Stimulated activated memory B cell treated with anti-CD40 and anti-IgM and Interleukin-4, amounts not matched to agents 10 μg/mL and 1 μg/mL and 100 μg/mL, for 72 hours (primary cell): ENCODE data around the gene HTR3B.

Source experiments
- ATAC-seq: fragments of 150-1000 bp; cut with Tn5 transposase; 2 replicates; pipeline ENCODE4 v1.10.0; 2021
- H3K27ac Mint-ChIP-seq: one replicate; pipeline ENCODE4 v1.8.0; 2022; ENCODE audit warnings: mild to moderate bottlenecking, mixed read lengths
- H3K27me3 Mint-ChIP-seq: one replicate; pipeline ENCODE4 v1.8.0; 2022; ENCODE audit warnings: mixed read lengths
- H3K36me3 Mint-ChIP-seq: one replicate; pipeline ENCODE4 v1.8.0; 2022; ENCODE audit warnings: mixed read lengths
- H3K4me1 Mint-ChIP-seq: one replicate; pipeline ENCODE4 v1.8.0; 2022; ENCODE audit warnings: mixed read lengths
- H3K4me3 Mint-ChIP-seq: one replicate; pipeline ENCODE4 v1.8.0; 2022; ENCODE audit warnings: mild to moderate bottlenecking, moderate library complexity, mixed read lengths
- H3K9me3 Mint-ChIP-seq: one replicate; pipeline ENCODE4 v1.8.0; 2022; ENCODE audit warnings: mixed read lengths

HTR3B gene

GRCh38 chr11:113949891-113950290 is 45.3 kb downstream of the HTR3B start:
- H3K27me3 Mint-ChIP-seq: no peaks in the 10 kb centered on the region
- no peaks in the 10 kb centered on the region for H3K9me3 Mint-ChIP-seq
- H3K36me3 Mint-ChIP-seq: no peaks in the 10 kb centered on the region
- no peak for ATAC-seq
- peak overlapping the region; percentile 26 for H3K27ac Mint-ChIP-seq
- no peak overlapping the region for H3K4me3 Mint-ChIP-seq
- peaks cover 33% of the 10 kb centered on the region for H3K4me1 Mint-ChIP-seq

DNA sequence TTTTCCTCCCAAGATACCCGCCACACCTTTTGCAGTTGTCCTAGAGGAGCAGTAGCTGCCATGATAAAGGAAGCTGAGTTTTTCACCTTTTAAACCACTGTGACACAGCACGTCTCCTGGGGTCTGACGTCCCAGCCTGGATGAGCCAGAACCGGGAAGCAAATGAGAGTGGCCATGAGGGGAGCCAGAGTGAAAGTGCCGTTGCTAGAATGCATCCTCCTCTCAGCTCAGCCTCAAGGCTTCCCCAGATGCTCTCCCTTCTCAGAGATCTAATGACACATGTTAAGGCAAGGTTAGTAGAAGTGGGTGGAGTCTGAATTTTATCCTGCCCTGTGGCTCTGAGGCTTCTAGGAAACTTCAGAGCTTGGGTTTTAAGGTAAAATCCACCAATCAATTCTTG is 46.9 kb downstream of the HTR3B start:
- H3K4me3 Mint-ChIP-seq: no peak overlapping the region
- no peaks in the 10 kb centered on the region for H3K9me3 Mint-ChIP-seq
- no peak overlapping the region for H3K27ac Mint-ChIP-seq
- peaks cover 25% of the 10 kb centered on the region for H3K4me1 Mint-ChIP-seq
- H3K27me3 Mint-ChIP-seq: no peaks in the 10 kb centered on the region
- no peak for ATAC-seq
- no peaks in the 10 kb centered on the region for H3K36me3 Mint-ChIP-seq

DNA sequence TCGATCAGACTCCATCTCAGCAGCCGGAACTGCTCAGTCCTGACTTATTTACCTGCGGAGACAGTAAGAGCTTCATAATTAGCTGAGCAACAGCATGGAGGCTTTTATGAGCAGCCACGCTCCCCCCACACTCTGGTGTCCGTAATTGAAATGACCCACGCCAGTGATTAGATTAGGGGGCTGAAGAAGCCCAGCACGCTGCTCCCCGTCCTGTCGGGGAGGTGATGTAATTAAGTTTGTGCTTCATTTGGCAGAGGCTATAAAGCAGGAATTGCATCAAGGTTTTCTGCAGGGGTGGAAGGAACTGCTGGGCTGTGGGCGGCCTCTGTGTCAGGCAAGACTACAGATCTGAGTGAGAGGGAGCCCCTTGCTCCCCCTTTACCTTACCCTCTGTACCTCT is 47.5 kb downstream of the HTR3B start:
- H3K27me3 Mint-ChIP-seq: no peaks in the 10 kb centered on the region

GRCh38 chr11:113952588-113952987 is 48.0 kb downstream of the HTR3B start:
- H3K27ac Mint-ChIP-seq: no peak overlapping the region
- H3K9me3 Mint-ChIP-seq: no peaks in the 10 kb centered on the region
- no peak overlapping the region for H3K4me3 Mint-ChIP-seq
- H3K36me3 Mint-ChIP-seq: no peaks in the 10 kb centered on the region
- no peak for ATAC-seq
- peaks cover 19% of the 10 kb centered on the region for H3K4me1 Mint-ChIP-seq
- H3K27me3 Mint-ChIP-seq: no peaks in the 10 kb centered on the region

More for the DNA sequence above, 47.5 kb downstream of the HTR3B start:
- Mint-ChIP-seq H3K9me3 (no peaks in the 10 kb centered on the region), H3K4me1 (peaks cover 25% of the 10 kb centered on the region), H3K36me3 (no peaks in the 10 kb centered on the region), H3K4me3 (no peak overlapping the region), H3K27ac (no peak overlapping the region)
- no peak for ATAC-seq

DNA sequence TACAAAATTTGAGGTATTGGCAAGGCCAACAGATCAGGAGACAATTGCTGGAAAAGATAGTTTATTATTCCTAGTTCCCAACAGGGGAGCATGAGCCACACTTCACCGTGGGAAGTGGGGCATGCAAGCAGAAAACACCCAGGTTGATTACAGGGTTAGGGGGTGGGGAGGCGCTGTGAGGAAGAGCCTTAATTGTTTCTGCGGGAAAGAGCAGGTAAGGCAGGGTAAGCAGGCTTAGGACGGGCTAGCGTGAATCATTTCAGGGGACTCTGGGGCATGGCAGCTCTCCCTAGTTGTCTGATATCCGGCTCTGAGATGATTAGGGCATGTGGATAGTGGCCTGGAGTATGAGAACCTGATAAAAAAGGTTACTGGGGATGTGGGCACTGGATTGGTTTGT is 49.6 kb downstream of the HTR3B start:
- H3K36me3 Mint-ChIP-seq: no peaks in the 10 kb centered on the region
- peaks cover 8% of the 10 kb centered on the region for H3K4me1 Mint-ChIP-seq
- no peaks in the 10 kb centered on the region for H3K27me3 Mint-ChIP-seq
- H3K9me3 Mint-ChIP-seq: no peaks in the 10 kb centered on the region
- no peak for ATAC-seq
- H3K4me3 Mint-ChIP-seq: no peak overlapping the region
- H3K27ac Mint-ChIP-seq: no peak overlapping the region

GRCh38 chr11:113956986-113957385 is 52.4 kb downstream of the HTR3B start:
- H3K4me3 Mint-ChIP-seq: no peak overlapping the region
- no peak for ATAC-seq
- H3K27ac Mint-ChIP-seq: no peak overlapping the region
- H3K36me3 Mint-ChIP-seq: no peaks in the 10 kb centered on the region
- H3K4me1 Mint-ChIP-seq: peaks cover 6% of the 10 kb centered on the region
- H3K9me3 Mint-ChIP-seq: no peaks in the 10 kb centered on the region
- H3K27me3 Mint-ChIP-seq: no peaks in the 10 kb centered on the region

GRCh38 chr11:113960702-113961330 is 56.2 kb downstream of the HTR3B start:
- H3K9me3 Mint-ChIP-seq: no peaks in the 10 kb centered on the region

GRCh38 chr11:113967361-113967760 is 62.8 kb downstream of the HTR3B start:
- H3K4me1 Mint-ChIP-seq: peaks cover 45% of the 10 kb centered on the region

More at GRCh38 chr11:113960702-113961330, 56.2 kb downstream of the HTR3B start:
- Mint-ChIP-seq H3K27me3 (no peaks in the 10 kb centered on the region), H3K4me3 (no peak overlapping the region), H3K27ac (no peak overlapping the region), H3K36me3 (no peaks in the 10 kb centered on the region), H3K4me1 (peaks cover 6% of the 10 kb centered on the region)
- no peak for ATAC-seq

DNA sequence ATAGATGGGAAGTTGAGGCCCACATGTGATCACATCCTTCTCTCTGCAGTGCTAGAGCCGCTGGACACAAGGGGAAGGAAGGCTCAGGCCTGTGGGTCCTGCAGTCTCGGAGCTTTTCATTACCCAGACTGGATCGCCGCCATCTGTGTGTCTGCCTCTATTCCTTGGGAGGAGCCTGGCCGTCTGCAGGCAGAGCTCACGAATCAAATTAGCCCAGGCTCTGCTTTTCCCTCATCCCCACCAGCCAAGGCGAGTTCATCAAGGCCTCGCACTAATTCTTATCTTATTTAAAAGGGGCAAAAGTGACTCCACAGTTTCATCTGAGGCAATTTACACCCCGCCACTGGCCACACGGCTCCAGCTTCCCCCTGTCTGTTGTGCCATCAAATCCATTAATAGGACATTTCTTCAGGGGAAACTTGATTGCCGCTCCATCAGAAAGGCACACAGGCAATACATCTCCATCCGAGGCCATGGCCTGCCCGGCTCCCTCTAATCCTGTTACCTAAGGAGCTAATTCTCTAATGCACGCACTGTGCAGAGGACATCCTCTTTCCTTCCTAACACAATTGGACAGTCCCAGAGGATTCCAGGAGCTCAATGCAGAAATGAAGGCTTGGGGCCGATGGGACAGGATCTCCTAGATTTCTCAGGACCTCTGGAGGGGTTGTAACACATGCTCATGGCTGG is 67.1 kb downstream of the HTR3B start:
- Mint-ChIP-seq H3K4me3 (no peak overlapping the region), H3K4me1 (peaks cover 74% of the 10 kb centered on the region), H3K36me3 (no peaks in the 10 kb centered on the region), H3K9me3 (peaks cover 3% of the 10 kb centered on the region), H3K27ac (peak overlapping the region; percentile 8), H3K27me3 (no peaks in the 10 kb centered on the region)
- ATAC-seq: no peak

More at GRCh38 chr11:113967361-113967760, 62.8 kb downstream of the HTR3B start:
- ATAC-seq: peak; percentile 53
- Mint-ChIP-seq H3K36me3 (no peaks in the 10 kb centered on the region), H3K27ac (no peak overlapping the region), H3K27me3 (no peaks in the 10 kb centered on the region), H3K4me3 (no peak overlapping the region), H3K9me3 (peaks cover 4% of the 10 kb centered on the region)

DNA sequence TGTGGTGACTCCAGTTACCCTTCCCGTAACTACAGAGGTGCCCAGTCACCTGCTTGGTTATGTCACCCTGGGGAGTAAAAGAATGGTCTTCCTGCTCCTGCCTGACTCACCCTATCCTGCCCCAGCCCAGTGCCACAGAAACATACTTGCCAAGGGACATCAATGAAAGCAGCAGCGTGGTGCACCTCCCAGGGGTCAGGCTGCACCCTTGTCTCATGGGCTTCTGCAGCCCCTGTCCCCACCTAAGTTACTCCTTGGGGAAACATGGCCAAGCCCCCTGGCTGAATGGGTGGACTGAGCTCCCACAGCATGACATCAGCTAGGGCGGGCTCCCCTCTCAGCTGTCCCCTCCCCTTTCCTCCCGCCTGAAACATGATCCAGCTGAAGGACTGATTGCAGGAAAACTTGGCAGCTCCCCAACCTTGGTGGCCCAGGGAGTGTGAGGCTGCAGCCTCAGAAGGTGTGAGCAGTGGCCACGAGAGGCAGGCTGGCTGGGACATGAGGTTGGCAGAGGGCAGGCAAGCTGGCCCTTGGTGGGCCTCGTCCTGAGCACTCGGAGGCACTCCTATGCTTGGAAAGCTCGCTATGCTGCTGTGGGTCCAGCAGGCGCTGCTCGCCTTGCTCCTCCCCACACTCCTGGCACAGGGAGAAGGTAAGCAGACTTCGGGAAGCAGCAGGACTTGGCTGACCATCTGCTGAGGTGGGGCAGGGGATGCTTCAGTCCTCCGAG is 70.3 kb downstream of the HTR3B start, which contains the start of gene HTR3A:
HTR3A (plus strand) TSS at position 368 of the 730 bp plus-strand sequence; CDS start at position 586, 218 bp downstream.
- H3K4me1 Mint-ChIP-seq: peaks cover 80% of the 10 kb centered on the region
- no peak for ATAC-seq
- no peaks in the 10 kb centered on the region for H3K27me3 Mint-ChIP-seq
- peak within 1 kb of the TSS; percentile 21 for H3K4me3 Mint-ChIP-seq
- H3K36me3 Mint-ChIP-seq: no peaks in the 10 kb centered on the region
- no peaks in the 10 kb centered on the region for H3K9me3 Mint-ChIP-seq
- peak within 1 kb of the TSS; percentile 90 for H3K27ac Mint-ChIP-seq

DNA sequence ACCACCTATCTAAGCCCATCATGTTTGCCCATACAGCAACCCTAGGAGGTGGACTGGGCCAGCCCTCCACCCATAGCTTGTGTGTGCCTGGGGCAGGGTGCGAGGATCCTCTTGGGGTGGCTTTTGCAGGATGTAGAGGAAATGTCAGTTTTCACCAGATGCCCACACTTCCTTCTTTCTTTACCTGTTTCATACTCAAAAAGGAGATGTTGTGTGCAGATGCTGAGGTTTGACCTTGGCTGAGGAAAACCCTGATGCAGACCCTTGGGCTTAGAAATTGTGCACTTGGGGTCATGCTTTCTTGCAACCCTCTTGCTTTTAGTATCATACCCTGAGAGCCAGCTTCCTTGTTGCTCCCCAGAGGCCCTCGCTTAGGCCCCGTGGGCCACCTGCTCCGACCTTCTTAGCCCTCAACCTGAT is 72.5 kb downstream of the HTR3B start:
- Mint-ChIP-seq H3K27me3 (no peaks in the 10 kb centered on the region), H3K9me3 (no peaks in the 10 kb centered on the region), H3K27ac (peak overlapping the region; percentile 90), H3K4me1 (peaks cover 86% of the 10 kb centered on the region), H3K36me3 (no peaks in the 10 kb centered on the region), H3K4me3 (peak overlapping the region; percentile 63)
- peak; percentile 90 for ATAC-seq

DNA sequence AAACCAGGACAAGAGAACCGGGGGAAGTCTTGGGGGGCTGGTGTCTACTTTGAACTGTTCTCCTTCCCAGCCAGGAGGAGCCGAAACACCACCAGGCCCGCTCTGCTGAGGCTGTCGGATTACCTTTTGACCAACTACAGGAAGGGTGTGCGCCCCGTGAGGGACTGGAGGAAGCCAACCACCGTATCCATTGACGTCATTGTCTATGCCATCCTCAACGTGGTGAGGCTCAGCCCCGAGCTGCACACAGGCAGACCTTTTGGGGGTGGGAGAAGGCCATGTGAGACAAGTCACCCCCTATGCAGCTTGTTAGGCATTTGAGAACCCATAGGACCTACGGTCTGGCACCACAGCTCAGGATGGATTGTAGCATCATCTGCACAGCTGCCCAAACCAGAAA is 73.1 kb downstream of the HTR3B start:
- H3K27me3 Mint-ChIP-seq: no peaks in the 10 kb centered on the region
- peak overlapping the region; percentile 90 for H3K27ac Mint-ChIP-seq
- H3K36me3 Mint-ChIP-seq: no peaks in the 10 kb centered on the region
- H3K4me1 Mint-ChIP-seq: peaks cover 81% of the 10 kb centered on the region
- H3K4me3 Mint-ChIP-seq: peak overlapping the region; percentile 63
- ATAC-seq: peak; percentile 89
- H3K9me3 Mint-ChIP-seq: no peaks in the 10 kb centered on the region

GRCh38 chr11:113979431-113979830 is 74.8 kb downstream of the HTR3B start:
- ATAC-seq: no peak
- peaks cover 8% of the 10 kb centered on the region for H3K36me3 Mint-ChIP-seq

DNA sequence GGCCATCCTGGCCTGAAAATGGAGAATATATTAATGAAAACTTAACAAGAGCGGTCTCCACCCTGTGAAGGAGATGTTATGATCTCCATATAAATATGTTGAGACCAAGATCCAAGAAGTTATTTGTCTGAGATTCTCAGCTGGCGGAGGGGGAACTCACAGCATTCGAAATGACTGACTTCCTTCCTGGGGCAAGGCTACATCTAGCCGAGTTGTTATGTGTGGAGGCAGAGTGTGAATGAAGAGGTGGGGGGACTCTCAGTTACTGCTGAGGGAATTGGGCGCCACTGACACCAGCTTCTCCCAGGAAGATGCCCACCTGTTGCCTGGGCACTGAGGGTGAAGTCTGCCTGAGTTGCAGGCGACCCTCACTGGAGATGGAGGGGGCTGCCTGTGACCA is 76.2 kb downstream of the HTR3B start:
- no peak for ATAC-seq
- Mint-ChIP-seq H3K27ac (peak overlapping the region; percentile 90), H3K4me3 (peak overlapping the region; percentile 59), H3K4me1 (peaks cover 85% of the 10 kb centered on the region), H3K27me3 (no peaks in the 10 kb centered on the region), H3K9me3 (no peaks in the 10 kb centered on the region), H3K36me3 (peaks cover 20% of the 10 kb centered on the region)

More at GRCh38 chr11:113979431-113979830, 74.8 kb downstream of the HTR3B start:
- Mint-ChIP-seq H3K4me3 (no peak overlapping the region), H3K27ac (peak overlapping the region; percentile 90), H3K9me3 (no peaks in the 10 kb centered on the region), H3K27me3 (no peaks in the 10 kb centered on the region), H3K4me1 (peaks cover 86% of the 10 kb centered on the region)

GRCh38 chr11:113982306-113982705 is 77.7 kb downstream of the HTR3B start:
- no peaks in the 10 kb centered on the region for H3K27me3 Mint-ChIP-seq
- H3K27ac Mint-ChIP-seq: no peak overlapping the region
- no peak for ATAC-seq
- H3K4me1 Mint-ChIP-seq: peaks cover 70% of the 10 kb centered on the region
- peaks cover 35% of the 10 kb centered on the region for H3K36me3 Mint-ChIP-seq
- peak overlapping the region; percentile 59 for H3K4me3 Mint-ChIP-seq
- H3K9me3 Mint-ChIP-seq: no peaks in the 10 kb centered on the region
